SU-DHL-6 (cell line): ENCODE results near the gene CAP2.
"Not testable (repeated sequence)": the region's sequence is repeated elsewhere in the genome, so short reads cannot be mapped to it uniquely, and the experiment has no call there.

ENCODE experiments used
- CTCF ChIP-seq: fragments of 200-600 bp; sonication (generic); IDR thresholded peaks from one replicate; pipeline ENCODE4 v1.5.1; 2017; ENCODE audit warnings: antibody characterized with exemption, mild to moderate bottlenecking, low read length, moderate library complexity; ENCODE audit not compliant: insufficient read depth, poor library complexity, severe bottlenecking
- EZH2phosphoT487 ChIP-seq: fragments of 200-600 bp; sonication (generic), shearing (Covaris generic); conservative IDR thresholded peaks from 2 replicates; pipeline ENCODE4 v1.6.1; 2018; ENCODE audit warnings: mild to moderate bottlenecking, antibody characterized with exemption, low read length, moderate library complexity, mixed read lengths

GRCh38 chr6:17440811-17441210 lies 47.4 kb downstream of the CAP2 start:
- not testable (repeated sequence) for TF ChIP-seq CTCF, EZH2phosphoT487
